Brain pericyte (primary cell): ENCODE results near the gene BCAT1.
"Not testable (repeated sequence)": the region's sequence is repeated elsewhere in the genome, so short reads cannot be mapped to it uniquely, and the experiment has no call there.

ENCODE experiments used
- DNase-seq: peaks from one replicate; pipeline ENCODE4 v3.0.0-alpha.2; 2012; ENCODE audit warnings: low read depth, low spot score

BCAT1 gene

DNA sequence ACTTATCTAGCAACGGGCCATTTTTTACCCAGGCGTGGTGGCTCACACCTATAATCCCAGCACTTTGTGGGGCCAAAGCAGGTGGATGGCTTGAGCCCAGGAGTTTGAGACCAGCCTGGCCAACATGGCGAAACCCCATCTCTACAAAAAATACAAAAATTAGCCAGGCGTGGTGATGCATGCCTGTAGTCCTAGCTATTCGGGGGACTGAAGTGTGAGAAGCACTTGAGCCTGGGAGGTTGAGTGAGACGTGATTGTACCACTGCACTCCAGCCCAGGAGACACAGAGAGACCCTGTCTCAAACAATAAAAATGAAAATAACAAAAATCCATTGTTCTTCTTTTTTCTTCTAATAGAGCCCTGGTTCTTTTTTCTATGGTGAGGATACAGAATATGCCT lies 7.5 kb upstream of the BCAT1 start:
- not testable (repeated sequence) for DNase-seq

- DNase-seq = no peak
These were observed 7.0 kb upstream of the BCAT1 start for GRCh38 chr12:24955853-24956252.

- DNase-seq = no peak
These were observed 6.5 kb upstream of the BCAT1 start for GRCh38 chr12:24955389-24955788.

- no peak for DNase-seq
These were observed 5.4 kb upstream of the BCAT1 start for GRCh38 chr12:24954261-24954660.

- DNase-seq = no peak
These were observed 3.5 kb upstream of the BCAT1 start for GRCh38 chr12:24952389-24952788.

- DNase-seq = no peak
These were observed 1.4 kb upstream of the BCAT1 start for GRCh38 chr12:24950231-24950834.

DNA sequence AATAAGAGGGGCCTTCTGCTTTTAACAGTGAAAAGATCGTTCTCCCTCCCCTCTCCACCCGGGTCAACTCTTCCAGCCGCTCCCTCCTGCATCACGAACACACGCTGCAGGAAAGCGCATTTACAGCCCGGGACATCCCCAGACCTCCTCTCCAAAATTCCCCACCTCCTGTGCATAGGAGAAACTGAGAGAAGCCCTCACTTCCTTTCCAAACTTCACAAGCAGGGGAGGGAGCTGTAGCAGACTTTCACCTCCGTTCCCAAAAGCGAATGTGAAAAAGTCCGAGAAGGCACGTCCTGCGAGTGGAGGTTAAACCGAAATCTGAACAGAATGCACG lies 513 bp downstream of the BCAT1 start:
- DNase-seq = no peak

GRCh38 chr12:24947541-24948419 lies 1.1 kb downstream of the BCAT1 start:
- no peak for DNase-seq

DNA sequence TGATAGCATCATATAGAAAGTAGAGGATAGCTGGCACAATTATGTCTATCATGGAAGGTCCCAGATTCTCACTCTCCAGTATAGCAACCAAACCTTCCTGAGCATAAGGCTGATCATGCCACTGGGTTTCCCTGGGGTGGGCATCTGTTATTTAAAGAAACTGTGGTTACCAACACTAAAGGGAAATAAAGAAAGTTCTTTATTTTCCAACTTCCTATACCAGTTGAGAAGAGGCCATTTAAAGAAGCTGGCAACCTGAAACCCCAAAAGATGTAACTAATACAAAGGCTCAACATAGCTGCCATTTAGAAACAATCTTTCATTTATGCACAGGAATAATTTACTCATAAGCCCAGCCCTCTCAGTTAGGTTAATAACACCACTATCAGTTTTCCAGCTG lies 3.1 kb downstream of the BCAT1 start:
- no peak for DNase-seq

GRCh38 chr12:24945039-24945438 lies 3.9 kb downstream of the BCAT1 start:
- DNase-seq = no peak

GRCh38 chr12:24944601-24944975 lies 4.3 kb downstream of the BCAT1 start:
- DNase-seq = no peak

DNA sequence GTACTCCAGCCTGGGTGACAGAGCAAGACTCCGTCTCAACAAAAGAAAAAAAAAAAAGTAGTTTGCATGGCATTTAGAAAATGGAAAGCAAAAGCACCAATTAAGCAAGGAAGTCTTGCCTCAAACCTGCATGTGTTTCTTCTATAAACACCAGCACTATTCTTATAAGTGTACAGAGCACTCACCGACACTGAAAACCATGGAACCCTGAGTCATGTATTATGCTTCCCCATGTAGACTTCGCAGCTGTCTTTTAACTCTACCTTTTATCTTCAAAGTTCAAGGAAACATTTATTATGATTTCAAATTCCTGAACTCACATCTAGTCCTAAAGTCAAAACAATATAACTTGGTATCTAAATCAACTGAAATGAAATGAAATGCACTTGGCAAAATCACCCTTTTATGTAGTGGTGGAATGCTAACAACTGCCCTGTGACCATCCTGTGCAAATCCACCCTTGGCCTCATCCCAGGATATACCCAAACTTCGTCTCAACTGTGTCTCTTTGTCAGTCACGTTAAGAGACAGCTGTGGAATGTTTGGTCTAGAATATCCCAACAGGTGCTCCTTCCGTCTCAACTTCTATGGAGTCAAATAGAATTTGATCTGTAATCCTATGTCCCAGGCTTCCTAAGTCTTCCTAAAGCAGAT lies 4.8 kb downstream of the BCAT1 start:
- DNase-seq = no peak

DNA sequence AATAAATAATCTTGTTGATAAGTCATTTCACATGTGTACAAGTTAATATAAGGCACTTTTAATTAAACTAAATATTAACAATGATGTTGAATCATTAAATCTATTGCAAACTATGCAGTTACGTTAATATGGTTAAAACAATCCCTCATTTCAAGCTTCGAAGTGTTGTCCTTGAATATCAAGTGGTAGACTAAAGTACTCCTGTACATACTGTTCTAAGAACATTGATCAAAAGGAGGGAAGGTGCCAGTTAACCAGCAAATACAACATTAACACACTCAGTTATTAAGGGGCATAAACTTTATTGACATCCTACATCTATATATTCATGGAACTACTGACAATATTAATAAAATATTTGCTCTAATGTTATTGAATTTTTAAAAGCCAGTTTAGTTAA lies 8.7 kb downstream of the BCAT1 start:
- DNase-seq = no peak

DNA sequence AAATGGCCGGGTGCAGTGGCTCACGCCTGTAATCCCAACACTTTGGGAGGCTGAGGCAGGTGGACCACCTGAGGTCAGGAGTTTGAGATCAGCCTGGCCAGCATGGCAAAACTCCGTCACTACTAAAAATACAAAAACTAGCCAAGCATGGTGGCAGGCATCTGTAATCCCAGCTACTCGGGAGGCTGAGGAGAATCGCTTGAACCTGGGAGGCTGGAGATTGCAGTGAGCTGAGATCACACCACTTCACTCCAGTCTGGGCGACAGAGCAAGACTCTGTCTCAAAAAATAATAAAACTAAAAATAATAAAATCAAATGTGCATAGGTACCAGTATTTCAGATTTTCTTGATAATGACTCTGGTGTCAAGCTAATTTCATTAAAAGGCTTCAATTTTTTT lies 9.3 kb downstream of the BCAT1 start:
- DNase-seq = not testable (repeated sequence)

- DNase-seq = no peak
These were observed 10.6 kb downstream of the BCAT1 start for GRCh38 chr12:24938341-24938740.

DNA sequence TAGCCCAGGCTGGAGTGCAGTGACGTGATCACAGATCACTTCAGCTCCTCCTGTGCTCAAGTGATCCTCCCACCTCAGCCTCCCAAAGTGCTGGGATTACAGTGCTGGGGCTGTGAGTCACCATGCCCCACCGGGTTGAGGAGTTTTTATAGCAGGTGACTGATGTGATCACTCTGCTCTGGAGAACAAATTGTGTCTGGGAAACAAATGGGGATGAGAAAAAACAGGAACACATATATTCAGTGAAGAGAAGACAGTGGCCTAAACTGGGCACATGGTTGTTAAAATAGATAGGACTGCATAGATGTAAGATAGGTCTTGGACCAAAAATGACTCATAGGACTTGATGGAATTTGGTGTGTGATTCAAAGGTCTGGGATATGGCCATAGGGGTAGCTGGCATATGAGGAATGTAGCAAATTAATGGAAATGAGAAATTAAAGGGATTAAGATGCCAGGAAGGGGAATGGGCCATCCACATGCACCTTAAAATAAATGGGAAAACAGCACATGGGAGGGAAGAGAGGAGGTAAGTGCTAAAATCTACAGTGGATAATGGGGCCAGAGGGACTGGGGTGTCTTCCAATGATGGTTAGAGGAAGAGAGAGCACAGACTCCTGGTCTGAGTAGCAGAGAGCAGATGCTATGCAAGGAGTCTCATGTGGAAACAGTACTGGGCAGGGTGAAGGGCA lies 11.2 kb downstream of the BCAT1 start:
- no peak for DNase-seq

DNA sequence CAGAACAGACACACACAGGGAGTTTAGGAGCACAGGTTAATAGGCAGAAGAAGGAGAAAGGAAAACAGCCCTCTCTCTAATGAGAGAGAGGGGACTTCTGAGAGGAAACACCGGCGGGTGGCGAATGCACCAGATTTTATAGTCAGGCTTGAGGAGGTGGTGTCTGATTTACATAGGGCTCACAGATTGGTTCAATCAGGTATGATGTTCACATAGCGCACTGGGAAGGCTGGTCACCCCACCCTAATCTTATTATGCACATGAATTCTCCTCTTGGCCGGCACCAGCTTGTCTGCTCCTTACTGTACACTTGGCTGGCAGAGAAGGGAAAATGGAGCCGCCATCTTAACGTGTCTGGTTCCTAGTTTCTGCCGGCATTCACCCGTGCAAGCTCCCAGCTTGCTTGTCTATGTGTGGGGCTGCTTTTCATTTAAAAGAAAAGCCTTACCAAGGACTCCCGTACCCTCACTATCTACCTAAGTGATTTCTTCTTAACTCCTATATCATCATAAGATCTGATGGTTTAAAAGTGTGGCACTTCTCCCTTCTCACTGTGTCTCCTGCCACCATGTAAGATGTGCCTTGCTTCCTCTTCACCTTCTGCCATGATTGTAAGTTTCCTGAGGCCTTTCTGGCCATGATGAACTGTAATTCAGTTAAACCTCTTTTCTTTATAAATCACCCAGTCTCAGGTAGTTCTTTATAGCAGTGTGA lies 15.1 kb downstream of the BCAT1 start:
- DNase-seq = no peak

DNA sequence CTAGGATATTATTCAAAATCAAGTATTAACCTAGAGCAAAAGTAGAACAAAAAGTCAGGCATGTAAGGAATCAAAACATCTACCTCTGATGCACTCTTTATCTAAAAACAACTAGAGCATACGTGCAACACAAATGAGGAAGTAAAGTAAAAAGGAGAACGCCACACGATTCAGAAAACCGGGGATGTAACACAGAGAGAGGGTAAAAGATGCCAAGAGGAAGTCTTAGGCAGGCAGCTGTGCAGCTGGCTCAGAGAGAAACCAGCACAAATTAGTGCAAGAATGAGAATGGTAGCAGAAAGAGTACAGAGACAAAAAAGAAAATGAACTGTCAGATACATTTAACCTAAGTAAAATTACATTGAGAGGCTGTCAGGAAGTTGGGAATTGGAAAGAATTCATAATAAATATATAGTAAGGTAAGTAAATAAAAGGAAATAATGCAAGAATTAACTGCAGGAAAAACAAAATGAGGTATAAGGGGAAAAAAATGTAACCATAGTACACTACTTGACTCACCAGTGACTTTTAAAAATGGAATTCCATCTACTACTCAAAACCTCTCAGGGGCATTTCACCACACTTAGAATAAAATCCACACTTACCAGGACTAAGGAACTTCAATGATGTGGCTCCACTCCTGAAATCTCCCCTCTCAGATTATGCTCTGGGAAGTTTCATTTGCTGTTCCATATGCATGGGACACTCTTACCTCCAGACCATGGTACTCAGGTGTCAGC lies 17.1 kb downstream of the BCAT1 start:
- DNase-seq = no peak

DNA sequence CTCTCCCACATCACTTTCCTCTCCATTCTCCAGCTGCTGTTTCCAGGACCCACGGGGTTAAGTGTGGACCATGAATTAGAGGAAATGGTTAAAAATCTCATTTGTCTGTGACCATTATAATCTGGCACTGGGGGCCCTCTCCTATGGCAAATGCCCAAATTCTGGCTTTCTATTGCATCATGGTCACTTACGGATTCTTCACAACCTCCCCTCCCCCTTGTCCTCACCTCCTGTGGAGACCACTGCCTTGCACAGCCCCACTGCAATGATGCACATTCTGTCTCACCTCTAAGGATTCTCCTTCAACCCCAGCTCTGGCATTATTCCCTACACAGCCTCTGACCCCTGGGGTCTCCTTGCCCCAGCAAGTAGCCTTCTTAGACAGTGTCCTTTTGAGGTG lies 18.9 kb downstream of the BCAT1 start:
- DNase-seq = no peak

DNA sequence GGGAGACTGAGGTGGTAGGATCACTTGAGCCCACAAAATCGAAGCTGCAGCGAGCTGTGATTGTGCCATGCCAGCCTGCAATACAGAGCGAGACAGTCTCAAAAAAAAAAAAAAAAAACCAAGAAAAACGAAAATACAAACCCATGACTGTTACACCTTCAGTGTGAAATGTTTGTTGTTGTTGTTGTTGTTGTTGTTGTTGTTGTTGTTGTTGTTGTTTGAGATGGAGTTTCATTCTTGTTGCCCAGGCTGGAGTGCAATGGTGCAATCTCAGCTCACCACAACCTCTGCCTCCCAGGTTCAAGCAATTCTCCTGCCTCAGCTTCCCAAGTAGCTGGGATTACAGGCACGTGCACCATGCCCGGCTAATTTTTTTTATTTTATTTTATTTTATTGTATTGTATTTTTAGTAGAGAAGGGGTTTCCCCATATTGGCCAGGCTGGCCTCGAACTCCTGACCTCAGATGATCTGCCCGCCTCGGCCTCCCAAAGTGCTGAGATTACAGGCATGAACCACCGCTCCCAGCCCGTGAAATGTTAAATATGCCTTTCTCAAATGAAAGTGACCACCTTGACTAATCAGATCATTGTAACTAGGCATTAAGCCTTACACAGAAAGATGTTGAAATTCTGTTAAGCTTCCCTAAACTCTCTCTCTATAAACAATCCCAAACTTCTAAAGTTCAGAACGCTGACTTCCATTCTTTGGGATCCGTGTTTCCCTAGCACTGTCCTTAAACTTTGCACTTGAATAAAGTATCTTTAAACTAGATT lies 20.2 kb downstream of the BCAT1 start:
- DNase-seq = not testable (repeated sequence)
